Activated T-cell treated with anti-CD3 and anti-CD28 coated beads, Interleukin-2, amount 50 U/mL, for 72 hours (primary cell): Measurements from ENCODE around the gene TOM1L2. TPM values are rescaled to one million over a fixed set of nuclear protein-coding genes. Genes with fewer than 3 reads are reported as not detected.
A peak's percentile ranks its signal among the peaks of the same experiment; 100 is the strongest.

Experiments used
- ATAC-seq, 2 donors: fragments of 150-1000 bp; cut with Tn5 transposase; replicated peaks in 1 of 2; 2 replicates each; pipeline ENCODE4 v1.10.0; 2021; ENCODE audit warnings: moderate library complexity in 2 of 2, mild to moderate bottlenecking in 1 of 2
- DNase-seq, 2 donors: peaks; one replicate each; pipeline ENCODE4 v3.0.0; 2021 to 2022; ENCODE audit warnings: mixed read lengths in 1 of 2
- H3K27ac Mint-ChIP-seq: one replicate; pipeline ENCODE4 v1.8.0; 2022; ENCODE audit warnings: mild to moderate bottlenecking, moderate library complexity, mixed read lengths
- H3K27me3 Mint-ChIP-seq: one replicate; pipeline ENCODE4 v1.8.0; 2022; ENCODE audit warnings: low read depth, mixed read lengths
- H3K36me3 Mint-ChIP-seq, 2 donors: one replicate each; pipeline ENCODE4 v1.8.0; 2022; ENCODE audit warnings: mixed read lengths in 2 of 2, mild to moderate bottlenecking in 1 of 2; ENCODE audit not compliant: insufficient read depth in 2 of 2
- H3K4me1 Mint-ChIP-seq: one replicate; pipeline ENCODE4 v1.8.0; 2022; ENCODE audit warnings: low read depth, mixed read lengths
- H3K4me3 Mint-ChIP-seq, 2 donors: one replicate each; pipeline ENCODE4 v1.8.0; 2022; ENCODE audit warnings: mild to moderate bottlenecking in 2 of 2, mixed read lengths in 2 of 2, moderate library complexity in 2 of 2
- H3K9me3 Mint-ChIP-seq, 2 donors: one replicate each; pipeline ENCODE4 v1.8.0; 2022; ENCODE audit warnings: mixed read lengths in 2 of 2
- total RNA-seq, 2 donors: library from RNA; stranded (reverse); gene quantifications; one replicate each; pipeline ENCODE4 v1.2.3, GENCODE V29; 2022

TOM1L2 gene
- 10 to 100 TPM; 23.7 to 26.9 TPM for total RNA-seq

- H3K4me3 Mint-ChIP-seq = peak within 1 kb of the TSS; percentile 91 to 93
- peak within 1 kb of the TSS; percentile 78 for H3K27ac Mint-ChIP-seq
- H3K9me3 Mint-ChIP-seq = no peaks in the 10 kb centered on the region
- H3K4me1 Mint-ChIP-seq = peaks cover 49% of the 10 kb centered on the region
- ATAC-seq (peak; percentile 94 to 96), DNase-seq (peak; percentile 100)
- no peaks in the 10 kb centered on the region for H3K27me3 Mint-ChIP-seq
- peaks cover 0 to 2% of the 10 kb centered on the region in 2 donors for H3K36me3 Mint-ChIP-seq
These were observed at the start of gene TOM1L2, which contains the start of gene DRC3 for GRCh38 chr17:17972126-17972951. TOM1L2 (minus strand) TSS chr17:17972400; CDS start chr17:17972313, 87 bp downstream. DRC3 (plus strand) TSS chr17:17972862; CDS start chr17:17977599, 4,737 bp downstream.

GRCh38 chr17:18021372-18021771 lies 49.2 kb upstream of the TOM1L2 start:
- DNase-seq (no peak), ATAC-seq (no peak)
- peaks cover 17% of the 10 kb centered on the region for H3K4me1 Mint-ChIP-seq
- H3K9me3 Mint-ChIP-seq = no peaks in the 10 kb centered on the region
- H3K4me3 Mint-ChIP-seq = no peak overlapping the region
- no peak overlapping the region for H3K27ac Mint-ChIP-seq
- no peaks in the 10 kb centered on the region for H3K27me3 Mint-ChIP-seq
- H3K36me3 Mint-ChIP-seq = peaks cover 2% of the 10 kb centered on the region in 2 donors

- H3K27me3 Mint-ChIP-seq = no peaks in the 10 kb centered on the region
- no peak overlapping the region for H3K27ac Mint-ChIP-seq
These were observed 48.8 kb upstream of the TOM1L2 start for GRCh38 chr17:18020971-18021370.

GRCh38 chr17:18019838-18020154 lies 47.6 kb upstream of the TOM1L2 start:
- Mint-ChIP-seq H3K4me3 (no peak overlapping the region), H3K36me3 (peaks cover 2% of the 10 kb centered on the region in 2 donors), H3K27me3 (no peaks in the 10 kb centered on the region), H3K4me1 (peaks cover under 1% of the 10 kb centered on the region), H3K27ac (no peak overlapping the region), H3K9me3 (no peaks in the 10 kb centered on the region)
- DNase-seq = no peak
- no peak for ATAC-seq

More at GRCh38 chr17:18020971-18021370, 48.8 kb upstream of the TOM1L2 start:
- DNase-seq (no peak), ATAC-seq (no peak)
- H3K4me3 Mint-ChIP-seq = no peak overlapping the region
- H3K4me1 Mint-ChIP-seq = peaks cover 13% of the 10 kb centered on the region
- H3K9me3 Mint-ChIP-seq = no peaks in the 10 kb centered on the region
- H3K36me3 Mint-ChIP-seq = peaks cover 2% of the 10 kb centered on the region in 2 donors

GRCh38 chr17:18018411-18018921 lies 46.3 kb upstream of the TOM1L2 start:
- Mint-ChIP-seq H3K4me1 (peaks cover 9% of the 10 kb centered on the region), H3K27ac (no peak overlapping the region), H3K4me3 (no peak overlapping the region), H3K27me3 (no peaks in the 10 kb centered on the region), H3K9me3 (no peaks in the 10 kb centered on the region), H3K36me3 (peaks cover 2% of the 10 kb centered on the region in 2 donors)
- ATAC-seq (no peak), DNase-seq (no peak)

GRCh38 chr17:18017958-18018357 lies 45.8 kb upstream of the TOM1L2 start:
- DNase-seq = no peak
- Mint-ChIP-seq H3K27me3 (no peaks in the 10 kb centered on the region), H3K27ac (no peak overlapping the region), H3K4me3 (no peak overlapping the region), H3K4me1 (peaks cover 9% of the 10 kb centered on the region), H3K36me3 (peaks cover 2% of the 10 kb centered on the region in 2 donors), H3K9me3 (no peaks in the 10 kb centered on the region)
- ATAC-seq = no peak

- Mint-ChIP-seq H3K9me3 (no peaks in the 10 kb centered on the region), H3K36me3 (peaks cover 2% of the 10 kb centered on the region in 2 donors), H3K27me3 (no peaks in the 10 kb centered on the region), H3K27ac (no peak overlapping the region), H3K4me1 (peaks cover 9% of the 10 kb centered on the region), H3K4me3 (no peak overlapping the region)
- ATAC-seq (no peak), DNase-seq (no peak)
These were observed 44.2 kb upstream of the TOM1L2 start for GRCh38 chr17:18016426-18016825.

- Mint-ChIP-seq H3K4me1 (peaks cover 9% of the 10 kb centered on the region), H3K27me3 (no peaks in the 10 kb centered on the region), H3K27ac (no peak overlapping the region), H3K4me3 (no peak overlapping the region), H3K36me3 (peaks cover 2% of the 10 kb centered on the region in 2 donors), H3K9me3 (no peaks in the 10 kb centered on the region)
- no peak for ATAC-seq
- no peak for DNase-seq
These were observed 43.4 kb upstream of the TOM1L2 start for GRCh38 chr17:18015593-18015992.

GRCh38 chr17:18014006-18014405 lies 41.8 kb upstream of the TOM1L2 start:
- H3K36me3 Mint-ChIP-seq = peaks cover 0 to 5% of the 10 kb centered on the region in 2 donors
- peaks cover 9% of the 10 kb centered on the region for H3K4me1 Mint-ChIP-seq
- H3K27ac Mint-ChIP-seq = no peak overlapping the region
- DNase-seq (no peak), ATAC-seq (no peak)
- no peaks in the 10 kb centered on the region for H3K9me3 Mint-ChIP-seq
- no peak overlapping the region for H3K4me3 Mint-ChIP-seq
- no peaks in the 10 kb centered on the region for H3K27me3 Mint-ChIP-seq

- Mint-ChIP-seq H3K4me1 (peaks cover 9% of the 10 kb centered on the region), H3K27ac (no peak overlapping the region), H3K36me3 (peaks cover 0 to 3% of the 10 kb centered on the region in 2 donors), H3K9me3 (no peaks in the 10 kb centered on the region), H3K27me3 (no peaks in the 10 kb centered on the region), H3K4me3 (no peak overlapping the region)
- DNase-seq (no peak), ATAC-seq (no peak)
These were observed 39.1 kb upstream of the TOM1L2 start for GRCh38 chr17:18011286-18011685.

GRCh38 chr17:18009609-18010420 lies 37.6 kb upstream of the TOM1L2 start:
- DNase-seq (no peak), ATAC-seq (no peak)
- Mint-ChIP-seq H3K4me3 (no peak overlapping the region), H3K27me3 (no peaks in the 10 kb centered on the region), H3K36me3 (peaks cover 0 to 3% of the 10 kb centered on the region in 2 donors), H3K9me3 (no peaks in the 10 kb centered on the region), H3K27ac (peak overlapping the region; percentile 25), H3K4me1 (peaks cover 17% of the 10 kb centered on the region)

GRCh38 chr17:18008496-18009268 lies 36.5 kb upstream of the TOM1L2 start:
- Mint-ChIP-seq H3K4me3 (no peak overlapping the region), H3K27me3 (no peaks in the 10 kb centered on the region), H3K36me3 (peaks cover 0 to 3% of the 10 kb centered on the region in 2 donors), H3K4me1 (peaks cover 8% of the 10 kb centered on the region), H3K27ac (no peak overlapping the region), H3K9me3 (no peaks in the 10 kb centered on the region)
- ATAC-seq = no peak
- no peak for DNase-seq
